GM18517 (cell line): Measurements from ENCODE around the gene TGFB1I1.
"Not testable (repeated sequence)": the region's sequence is repeated elsewhere in the genome, so short reads cannot be mapped to it uniquely, and the experiment has no call there.

Experiments
- ATAC-seq: cut with Tn5 transposase; IDR thresholded peaks from one replicate; pipeline ENCODE4 v1.9.1; 2021; ENCODE audit warnings: mild to moderate bottlenecking, moderate library complexity; ENCODE audit not compliant: unreplicated experiment

TGFB1I1 gene

DNA sequence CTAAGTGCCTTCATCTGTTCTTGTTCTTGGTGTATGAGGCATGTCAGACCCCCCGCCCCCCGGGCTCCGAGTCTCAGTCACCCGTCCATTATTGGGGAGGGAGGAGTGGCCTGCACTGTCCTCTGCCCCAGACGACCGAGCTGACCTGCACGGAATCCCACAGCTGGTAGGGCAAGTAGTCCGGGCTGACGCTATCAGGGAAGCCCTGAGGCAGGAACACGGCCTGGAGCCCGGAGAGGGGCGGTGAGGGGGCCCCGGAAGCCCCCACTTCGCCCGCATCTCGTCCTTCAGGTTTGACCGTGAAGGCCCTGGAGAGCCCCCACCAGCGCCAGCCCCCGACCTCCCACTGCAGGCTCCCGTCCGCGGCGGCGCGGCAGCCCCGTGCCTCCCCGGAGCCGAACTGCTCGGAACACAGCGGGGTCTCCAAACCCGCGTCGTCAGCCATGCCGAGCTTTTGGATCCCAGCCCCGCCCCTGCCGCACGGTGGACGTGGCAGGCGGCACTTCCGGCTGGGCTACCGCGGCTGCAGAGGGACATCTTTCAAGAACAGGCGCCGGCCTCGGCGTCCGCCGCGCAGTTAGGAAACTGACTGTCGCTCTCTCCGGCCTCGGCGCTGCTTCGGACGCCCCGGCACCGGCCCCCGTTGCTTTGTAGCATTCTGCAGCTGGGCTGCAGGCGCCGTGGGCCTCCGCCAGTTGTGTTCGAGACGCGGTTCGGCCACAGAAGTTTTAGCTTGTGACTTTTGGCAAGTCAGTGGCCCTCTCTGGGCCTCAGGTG lies 36.2 kb downstream of the TGFB1I1 start, which contains the start of gene RUSF1:
RUSF1 (minus strand) TSS at position 463 of the 777 bp plus-strand sequence; CDS start at position 445, 18 bp downstream.
- ATAC-seq, result peak; percentile 83

DNA sequence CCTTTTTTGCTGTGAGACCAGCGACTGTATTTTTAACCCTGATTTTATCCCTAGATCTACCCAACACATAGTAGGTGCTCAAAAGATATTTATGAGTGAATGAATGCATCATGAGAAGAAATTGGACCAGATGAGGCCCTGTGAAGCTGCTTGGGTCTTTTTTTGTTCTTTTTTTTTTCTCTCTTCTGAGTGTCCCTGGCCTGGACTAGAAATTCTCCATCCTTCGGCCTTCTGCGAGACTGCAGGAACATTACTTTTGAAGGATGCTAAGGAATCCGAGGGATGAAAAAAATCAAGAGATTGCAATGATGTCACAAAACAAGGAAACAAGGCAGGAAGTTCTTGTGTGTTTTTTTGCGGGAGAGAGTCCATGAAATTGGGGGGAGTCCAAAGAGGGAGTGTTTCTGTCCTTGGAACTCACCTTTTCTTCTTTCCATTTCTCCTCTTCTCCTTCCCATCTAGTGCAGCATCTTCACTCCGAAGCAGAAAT lies 36.8 kb downstream of the TGFB1I1 start:
- no peak for ATAC-seq

GRCh38 chr16:31513126-31513525 lies 41.2 kb downstream of the TGFB1I1 start:
- no peak for ATAC-seq

DNA sequence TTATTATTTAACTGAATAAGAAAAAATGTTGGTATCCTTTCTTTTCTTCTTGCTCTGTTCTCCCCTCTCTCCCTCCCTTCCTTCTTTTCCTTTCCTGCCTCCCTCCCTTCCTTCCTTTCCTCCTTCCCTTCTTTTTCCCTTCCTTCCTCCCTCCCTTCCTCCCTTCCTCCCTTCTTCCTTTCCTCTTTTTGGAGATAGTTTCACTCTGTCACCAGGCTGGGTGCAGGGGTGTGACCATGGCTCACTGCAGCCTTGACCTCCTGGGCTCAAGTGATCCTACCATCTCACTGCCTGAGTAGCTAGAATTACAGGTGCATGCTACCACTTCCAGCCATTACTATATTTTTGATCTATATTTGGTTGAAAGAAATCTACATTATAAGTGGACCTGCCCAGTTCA lies 41.9 kb downstream of the TGFB1I1 start:
- no peak for ATAC-seq

- no peak for ATAC-seq
Observed at GRCh38 chr16:31517800-31518402, 45.9 kb downstream of the TGFB1I1 start.

GRCh38 chr16:31519759-31520431 lies 47.9 kb downstream of the TGFB1I1 start:
- no peak for ATAC-seq

GRCh38 chr16:31521368-31521767 lies 49.4 kb downstream of the TGFB1I1 start:
- ATAC-seq, result no peak

- ATAC-seq, result no peak
Observed at GRCh38 chr16:31522071-31522470, 50.1 kb downstream of the TGFB1I1 start.

GRCh38 chr16:31523768-31524167 lies 51.8 kb downstream of the TGFB1I1 start:
- not testable (repeated sequence) for ATAC-seq

- no peak for ATAC-seq
Observed at GRCh38 chr16:31525113-31525512, 53.2 kb downstream of the TGFB1I1 start.
